HEK293T (cell line): ENCODE results near the gene TXNDC8.
"Not testable (repeated sequence)": the region's sequence is repeated elsewhere in the genome, so short reads cannot be mapped to it uniquely, and the experiment has no call there.

ENCODE experiments used
- CTCF ChIA-PET: fragments of 350-600 bp; formaldehyde crosslinking; extraction: SDS; loops from one replicate; lab custom pipeline; 2021; ENCODE audit warnings: antibody characterized with exemption, inconsistent platforms; lab: Yijun Ruan, JAX
- POLR2A ChIA-PET: fragments of 350-600 bp; formaldehyde crosslinking; extraction: SDS; loops from one replicate; lab custom pipeline; 2020; ENCODE audit warnings: antibody characterized with exemption, inconsistent platforms; lab: Yijun Ruan, JAX
- DNase-seq: peaks from one replicate; pipeline ENCODE4 v3.0.0; 2012; ENCODE audit warnings: mixed read lengths; ENCODE audit errors: extremely low spot score
- ARNT ChIP-seq: fragments of 450-650 bp; IDR thresholded peaks from 2 replicates; pipeline ENCODE4 v1.6.1; 2017; ENCODE audit warnings: mild to moderate bottlenecking
- BHLHE40 ChIP-seq: fragments of 450-650 bp; IDR thresholded peaks from 2 replicates; pipeline ENCODE4 v1.6.1; 2016; ENCODE audit warnings: mild to moderate bottlenecking, moderate library complexity, borderline replicate concordance
- CTBP1 ChIP-seq: fragments of 450-650 bp; IDR thresholded peaks from 2 replicates; pipeline ENCODE4 v1.6.1; 2016; ENCODE audit warnings: borderline replicate concordance
- ELF4 ChIP-seq: fragments of 450-650 bp; IDR thresholded peaks from 2 replicates; pipeline ENCODE4 v1.6.1; 2017; ENCODE audit warnings: antibody characterized with exemption
- FOXA1 ChIP-seq: fragments of 450-650 bp; IDR thresholded peaks from 2 replicates; pipeline ENCODE4 v1.6.1; 2016; ENCODE audit warnings: mild to moderate bottlenecking
- FOXK2 ChIP-seq: fragments of 450-650 bp; IDR thresholded peaks from 2 replicates; pipeline ENCODE4 v1.6.1; 2016; ENCODE audit warnings: mild to moderate bottlenecking
- FOXM1 ChIP-seq: fragments of 450-650 bp; IDR thresholded peaks from 2 replicates; pipeline ENCODE4 v1.6.1; 2017; ENCODE audit warnings: mild to moderate bottlenecking, borderline replicate concordance
- HDGF ChIP-seq: fragments of 450-650 bp; IDR thresholded peaks from 2 replicates; pipeline ENCODE4 v1.6.1; 2017; ENCODE audit warnings: antibody characterized with exemption, borderline replicate concordance
- L3MBTL2 ChIP-seq: fragments of 450-650 bp; conservative IDR thresholded peaks from 2 replicates; pipeline ENCODE4 v1.6.1; 2016; ENCODE audit warnings: mild to moderate bottlenecking
- LEF1 ChIP-seq: fragments of 450-650 bp; IDR thresholded peaks from 2 replicates; pipeline ENCODE4 v1.6.1; 2017; ENCODE audit warnings: mild to moderate bottlenecking, borderline replicate concordance
- NFRKB ChIP-seq: fragments of 450-650 bp; IDR thresholded peaks from 2 replicates; pipeline ENCODE4 v1.6.1; 2016; ENCODE audit warnings: mild to moderate bottlenecking, moderate library complexity
- PKNOX1 ChIP-seq: fragments of 450-650 bp; IDR thresholded peaks from 2 replicates; pipeline ENCODE4 v1.6.1; 2016
- SP1 ChIP-seq: fragments of 450-650 bp; IDR thresholded peaks from 2 replicates; pipeline ENCODE4 v1.6.1; 2017
- SUZ12 ChIP-seq: fragments of 450-650 bp; IDR thresholded peaks from 2 replicates; pipeline ENCODE4 v1.6.1; 2016; ENCODE audit warnings: mild to moderate bottlenecking
- TARDBP ChIP-seq: fragments of 450-650 bp; IDR thresholded peaks from 2 replicates; pipeline ENCODE4 v1.6.1; 2016
- ZNF384 ChIP-seq: fragments of 450-650 bp; IDR thresholded peaks from 2 replicates; pipeline ENCODE4 v1.6.1; 2016

Gene TXNDC8

GRCh38 chr9:110320651-110321445 lies 16.8 kb downstream of the TXNDC8 start:
- no peak for DNase-seq
- CTCF ChIA-PET = interaction anchor here (1.0 kb wide), 1 partner anchor 47 kb away, joined by 3 read pairs; no protein-coding TSS in a partner anchor
- no peak for TF ChIP-seq BHLHE40
- no peak for TF ChIP-seq PKNOX1
- TF ChIP-seq L3MBTL2 = no peak
- TF ChIP-seq ARNT = no peak
- no peak for TF ChIP-seq CTBP1
- TF ChIP-seq TARDBP = no peak
- no peak for TF ChIP-seq SUZ12
- TF ChIP-seq FOXM1 = no peak
- TF ChIP-seq HDGF = no peak
- TF ChIP-seq NFRKB = no peak
- no peak for TF ChIP-seq ZNF384
- no peak for TF ChIP-seq SP1
- no peak for TF ChIP-seq FOXK2
- no peak for TF ChIP-seq LEF1
- TF ChIP-seq ELF4 = no peak
- TF ChIP-seq FOXA1 = no peak
- POLR2A ChIA-PET = no interaction called here

- no peak for DNase-seq
- no peak for TF ChIP-seq NFRKB
- TF ChIP-seq ELF4 = no peak
- no peak for TF ChIP-seq PKNOX1
- no peak for TF ChIP-seq TARDBP
- POLR2A ChIA-PET = no interaction called here
- CTCF ChIA-PET = interaction anchor here (1.0 kb wide), 1 partner anchor 48 kb away, joined by 3 read pairs; no protein-coding TSS in a partner anchor
Observed at GRCh38 chr9:110319781-110320492, 17.7 kb downstream of the TXNDC8 start.

GRCh38 chr9:110317911-110318310 lies 19.8 kb downstream of the TXNDC8 start:
- no peak for DNase-seq
- CTCF ChIA-PET = no interaction called here
- no peak for TF ChIP-seq SP1
- TF ChIP-seq L3MBTL2 = no peak
- TF ChIP-seq FOXM1 = no peak
- no peak for TF ChIP-seq PKNOX1
- TF ChIP-seq LEF1 = no peak
- TF ChIP-seq NFRKB = no peak
- no peak for TF ChIP-seq SUZ12
- TF ChIP-seq ZNF384 = no peak
- TF ChIP-seq FOXK2 = no peak
- no peak for TF ChIP-seq ARNT
- no peak for TF ChIP-seq ELF4
- TF ChIP-seq TARDBP = no peak
- TF ChIP-seq CTBP1 = no peak
- POLR2A ChIA-PET = no interaction called here

- ChIA-PET POLR2A (interaction anchor here (1.4 kb wide), 1 partner anchor 60 kb away, joined by 4 read pairs; the partner anchor contains the start of gene TXN), CTCF (no interaction called here)
- TF ChIP-seq SUZ12 (no peak), SP1 (no peak), L3MBTL2 (no peak), FOXA1 (no peak), LEF1 (no peak), NFRKB (no peak), PKNOX1 (no peak), HDGF (no peak), ARNT (no peak), TARDBP (no peak), FOXK2 (no peak), CTBP1 (no peak), BHLHE40 (no peak)
- no peak for DNase-seq
Observed at GRCh38 chr9:110316261-110317075, 21.2 kb downstream of the TXNDC8 start.

- POLR2A ChIA-PET, DNase-seq, CTCF ChIA-PET: not testable (repeated sequence)
Observed at GRCh38 chr9:110311978-110312377, 25.7 kb downstream of the TXNDC8 start.
